GM19324 (cell line): ENCODE results near the gene PLA2G15.
"Not testable (repeated sequence)": the region's sequence is repeated elsewhere in the genome, so short reads cannot be mapped to it uniquely, and the experiment has no call there.

Experiments
- ATAC-seq: cut with Tn5 transposase; IDR thresholded peaks from one replicate; pipeline ENCODE4 v1.9.1; 2021; ENCODE audit warnings: mild to moderate bottlenecking, moderate library complexity; ENCODE audit not compliant: unreplicated experiment, low FRiP score

Gene PLA2G15

DNA sequence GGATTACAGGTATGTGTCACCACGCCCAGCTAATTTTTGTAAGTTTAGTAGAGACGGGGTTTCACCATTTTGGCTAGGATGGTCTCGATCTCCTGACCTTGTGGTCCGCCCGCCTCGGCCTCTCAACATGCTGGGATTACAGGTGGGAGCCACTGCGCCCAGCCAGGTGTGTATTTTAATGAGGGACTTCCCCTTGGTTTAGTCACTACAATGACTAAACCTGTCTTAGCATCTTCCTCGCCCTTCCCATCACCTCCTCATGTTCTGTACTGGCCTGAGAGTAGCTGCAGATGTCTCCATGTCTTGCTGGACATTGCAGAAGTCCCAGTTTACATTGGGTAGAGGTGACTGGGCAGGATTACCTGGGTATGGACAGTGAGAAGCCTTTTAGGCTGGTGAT, 28.7 kb downstream of the PLA2G15 start:
- ATAC-seq = no peak

- no peak for ATAC-seq
These were observed 29.3 kb downstream of the PLA2G15 start for GRCh38 chr16:68274441-68274840.

- ATAC-seq = peak; percentile 82
These were observed 30.5 kb downstream of the PLA2G15 start for GRCh38 chr16:68275611-68276191.

GRCh38 chr16:68276223-68276622, 31.1 kb downstream of the PLA2G15 start:
- no peak for ATAC-seq

DNA sequence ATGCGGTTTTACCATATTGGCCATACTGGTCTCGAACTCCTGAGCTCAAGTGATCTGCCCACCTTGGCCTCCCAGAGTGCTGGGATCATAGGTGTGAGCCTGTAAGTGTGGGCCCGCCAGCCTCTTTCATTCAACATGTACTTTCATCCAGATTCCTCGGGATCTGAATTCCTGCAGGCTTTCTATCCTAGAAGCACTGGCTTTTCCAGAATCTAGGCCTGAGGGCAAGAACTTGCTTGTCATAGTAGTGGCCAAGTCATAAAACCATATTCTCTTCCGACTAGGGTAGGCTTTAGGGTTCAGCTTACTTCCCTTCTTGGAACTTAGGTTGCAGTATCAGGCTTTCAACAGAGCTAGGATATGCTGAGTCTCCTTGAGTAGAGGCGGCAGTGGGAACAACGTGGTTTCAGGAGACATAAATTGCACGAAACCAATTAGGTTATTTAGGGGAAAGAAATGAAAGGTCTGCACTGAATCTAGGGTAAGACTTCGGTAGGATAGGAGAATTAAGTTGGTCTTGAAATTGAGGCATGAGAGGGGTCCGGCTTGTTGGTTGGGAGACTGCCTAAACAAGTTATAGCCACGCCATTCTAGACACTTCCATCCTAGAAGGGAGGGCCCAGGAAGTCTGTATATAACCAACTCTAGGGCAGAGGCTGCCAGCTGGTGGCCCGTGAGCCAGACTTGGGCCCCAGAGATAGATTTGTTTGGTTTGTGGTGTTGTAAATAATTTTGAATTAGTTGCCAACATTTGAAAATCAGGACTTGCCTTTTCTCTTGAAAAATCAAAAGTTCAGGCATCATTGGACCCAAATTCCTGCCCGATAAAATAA, 34.8 kb downstream of the PLA2G15 start:
- no peak for ATAC-seq

DNA sequence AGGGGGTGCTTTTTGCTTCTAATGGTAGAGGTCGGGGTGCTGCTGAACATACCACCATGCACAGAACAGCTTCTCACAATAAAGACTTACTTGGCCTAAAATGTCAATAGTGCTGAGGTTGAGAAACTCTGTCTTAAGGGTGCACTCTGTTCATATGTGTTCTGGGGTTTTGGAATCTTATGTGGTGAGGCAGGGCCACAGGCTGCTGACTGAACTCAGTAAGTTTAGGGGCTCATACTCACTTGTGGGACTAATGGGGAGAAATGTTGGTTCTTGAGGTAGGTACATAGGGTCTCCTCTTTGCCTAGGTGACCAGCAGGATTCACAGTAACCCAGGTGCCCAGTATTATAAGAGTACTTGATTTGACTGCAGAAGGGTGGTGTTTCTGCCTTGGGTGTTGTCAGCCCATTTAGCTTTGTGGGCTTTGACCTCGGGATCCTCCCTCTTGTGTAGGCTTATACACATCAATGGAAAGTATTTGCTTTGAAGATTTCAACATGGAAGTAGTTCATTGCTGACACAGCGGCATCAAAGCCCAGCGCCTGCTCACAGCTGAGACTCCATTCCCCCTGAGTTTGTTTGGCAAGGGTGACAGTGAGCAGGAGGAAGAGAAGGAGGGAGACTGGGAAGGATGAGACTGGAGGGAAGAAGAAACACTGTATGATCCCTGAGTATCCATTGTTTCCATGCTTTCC, 36.3 kb downstream of the PLA2G15 start:
- no peak for ATAC-seq

GRCh38 chr16:68282064-68282452, 36.9 kb downstream of the PLA2G15 start:
- no peak for ATAC-seq

- no peak for ATAC-seq
These were observed 38.2 kb downstream of the PLA2G15 start for GRCh38 chr16:68283346-68283745.

GRCh38 chr16:68283801-68284598, 38.8 kb downstream of the PLA2G15 start:
- no peak for ATAC-seq

GRCh38 chr16:68284847-68285246, 39.7 kb downstream of the PLA2G15 start:
- peak; percentile 49 for ATAC-seq

DNA sequence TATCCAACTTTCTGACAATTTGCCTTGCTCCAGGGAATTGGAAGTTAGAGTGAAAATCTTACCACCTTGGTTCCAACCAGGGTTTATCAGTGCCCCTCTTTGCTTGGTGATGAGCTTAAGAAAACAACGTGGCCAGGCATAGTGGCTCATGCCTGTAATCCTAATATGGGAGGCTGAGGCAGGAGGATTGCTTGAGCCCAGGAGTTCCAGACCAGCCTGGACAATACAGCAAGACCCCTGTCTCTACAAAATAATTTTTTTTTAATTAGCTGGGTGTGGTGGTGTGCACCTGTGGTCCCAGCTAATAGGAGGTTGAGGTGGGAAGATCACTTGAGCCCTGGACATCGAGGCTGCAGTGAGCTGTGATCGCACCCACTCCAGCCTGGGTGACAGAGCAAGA, 40.5 kb downstream of the PLA2G15 start:
- ATAC-seq = no peak

DNA sequence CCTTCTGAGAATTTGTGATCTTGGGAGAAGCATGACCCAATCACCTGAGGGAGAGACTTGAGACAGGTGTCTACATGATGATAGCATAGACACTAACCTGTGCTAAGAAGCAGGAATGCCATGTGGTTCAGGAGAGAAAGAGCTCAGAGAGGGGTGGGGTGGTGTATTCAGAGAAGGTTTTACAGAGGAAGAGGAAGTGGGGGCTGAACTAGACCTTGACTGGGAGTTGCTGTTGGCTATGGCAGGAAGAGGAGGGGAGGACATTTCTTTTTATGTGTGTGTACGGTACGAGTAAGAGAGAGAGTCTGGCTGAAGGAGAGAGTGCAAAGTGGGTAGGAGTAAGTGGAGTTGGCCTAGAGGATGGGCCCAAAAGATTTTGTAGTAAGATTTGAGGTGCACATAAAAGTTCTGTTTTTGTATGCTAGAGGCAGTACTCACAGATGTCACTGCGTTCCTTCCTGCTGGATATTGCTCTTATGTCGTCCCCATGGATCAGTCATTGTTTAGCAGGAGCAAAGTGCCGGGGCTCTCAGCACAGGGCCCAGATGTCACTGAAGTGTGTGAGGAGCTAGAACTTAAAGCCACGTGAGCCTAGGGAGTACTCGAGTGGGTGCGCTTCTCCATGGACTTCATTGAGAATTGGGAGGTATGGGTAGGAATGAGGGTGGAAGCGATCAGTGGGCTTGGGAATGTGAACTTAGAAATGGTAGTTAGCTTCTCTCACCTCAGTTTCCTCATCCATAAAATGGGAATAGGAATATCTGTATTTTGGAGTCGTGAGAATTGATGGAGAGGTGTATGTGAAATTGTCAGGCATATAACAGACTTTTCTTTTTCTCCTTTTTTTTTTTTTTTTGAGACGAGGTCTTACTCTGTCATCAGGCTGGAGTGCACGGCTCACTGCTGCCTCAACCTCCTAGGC, 41.2 kb downstream of the PLA2G15 start:
- no peak for ATAC-seq

- no peak for ATAC-seq
These were observed 42.4 kb downstream of the PLA2G15 start for GRCh38 chr16:68287276-68288251.

GRCh38 chr16:68288252-68288650, 43.1 kb downstream of the PLA2G15 start:
- no peak for ATAC-seq

DNA sequence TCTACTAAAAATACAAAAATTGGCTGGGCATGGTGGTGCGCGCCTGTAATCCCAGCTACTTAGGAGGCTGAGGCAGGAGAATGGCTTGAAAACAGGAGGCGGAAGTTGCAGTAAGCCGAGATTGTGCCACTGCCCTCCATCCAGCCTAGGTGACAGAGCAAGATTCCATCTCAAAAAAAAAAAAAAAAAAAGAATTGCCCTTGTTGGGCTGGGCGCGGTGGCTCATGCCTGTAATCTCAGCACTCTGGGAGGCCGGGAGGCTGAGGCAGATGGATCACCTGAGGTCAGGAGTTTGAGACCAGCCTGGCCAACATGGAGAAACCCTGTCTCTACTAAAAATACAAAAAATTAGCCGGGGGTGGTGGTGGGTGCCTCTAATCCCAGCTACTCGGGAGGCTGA, 43.6 kb downstream of the PLA2G15 start:
- not testable (repeated sequence) for ATAC-seq

GRCh38 chr16:68289202-68289601, 44.0 kb downstream of the PLA2G15 start:
- ATAC-seq = no peak

GRCh38 chr16:68289621-68290329, 44.6 kb downstream of the PLA2G15 start:
- peak; percentile 49 for ATAC-seq

DNA sequence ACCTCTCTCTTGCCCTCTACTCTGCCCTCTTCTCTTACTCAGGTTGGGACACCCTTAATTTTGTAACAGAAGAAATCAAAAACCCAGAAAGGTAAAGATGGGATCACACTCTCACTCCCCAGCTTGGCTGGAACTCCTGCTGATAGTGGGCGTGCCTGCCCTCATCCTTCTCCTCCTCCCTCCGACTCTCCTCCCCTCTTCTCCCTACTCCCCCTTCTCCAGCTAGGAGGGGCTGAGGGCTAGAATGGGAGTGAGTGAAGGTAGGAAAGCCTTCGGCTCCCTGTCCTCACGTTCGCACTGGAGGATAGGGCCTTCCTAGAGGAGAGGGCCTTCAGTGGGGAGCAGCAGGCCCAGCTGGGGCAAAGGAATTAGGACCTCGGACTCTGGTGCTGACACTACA, 45.3 kb downstream of the PLA2G15 start:
- ATAC-seq = no peak
